CD8-positive, alpha-beta memory T cell (primary cell): ENCODE results near the gene RTL10. TPM values are rescaled to one million over a fixed set of nuclear protein-coding genes. Genes with fewer than 3 reads are reported as not detected.
A peak's percentile ranks its signal among the peaks of the same experiment; 100 is the strongest.

Experiments used
- CTCF ChIA-PET: fragments of 350-600 bp; sonication (Branson Sonifier 250); formaldehyde crosslinking; loops from one replicate; lab custom pipeline; 2021; ENCODE audit warnings: antibody characterized with exemption; lab: Charles Lee
- POLR2A ChIA-PET: fragments of 350-600 bp; sonication (Branson Sonifier 250); formaldehyde crosslinking; loops from one replicate; lab custom pipeline; 2021; ENCODE audit warnings: antibody characterized with exemption; lab: Charles Lee
- DNase-seq, 5 donors: peaks; one replicate each; pipeline versions ENCODE4 v3.0.0 to v3.0.0-alpha.2; 2020 to 2022; ENCODE audit warnings: mixed read lengths in 1 of 5
- H3K27ac ChIP-seq: one replicate; pipeline ENCODE4 v1.7.0; 2013; ENCODE audit warnings: low read depth, mild to moderate bottlenecking, low read length, moderate library complexity
- H3K27me3 ChIP-seq: 2 replicates; pipeline ENCODE4 v1.7.0; 2013; ENCODE audit warnings: low read length, mild to moderate bottlenecking; ENCODE audit not compliant: insufficient read depth, poor library complexity, severe bottlenecking
- H3K36me3 ChIP-seq: 2 replicates; pipeline ENCODE4 v1.7.0; 2013; ENCODE audit warnings: mild to moderate bottlenecking, low read length, moderate library complexity; ENCODE audit not compliant: insufficient read depth
- H3K4me1 ChIP-seq: 2 replicates; pipeline ENCODE4 v1.7.0; 2013; ENCODE audit warnings: mild to moderate bottlenecking, low read length, moderate library complexity; ENCODE audit not compliant: insufficient read depth
- H3K4me3 ChIP-seq: 2 replicates; pipeline ENCODE4 v1.7.0; 2013; ENCODE audit warnings: mild to moderate bottlenecking, low read length
- H3K9me3 ChIP-seq: 2 replicates; pipeline ENCODE4 v1.7.0; 2013; ENCODE audit warnings: mild to moderate bottlenecking, low read length
- H3K27ac Mint-ChIP-seq, 8 donors: one replicate each; pipeline ENCODE4 v1.8.0; 2020 to 2021; ENCODE audit warnings: mixed read lengths in 8 of 8, mild to moderate bottlenecking in 6 of 8, inconsistent platforms in 3 of 8, moderate library complexity in 3 of 8
- H3K27me3 Mint-ChIP-seq, 2 donors: one replicate each; pipeline ENCODE4 v1.8.0; 2020 to 2021; ENCODE audit warnings: mixed read lengths in 2 of 2, mild to moderate bottlenecking in 1 of 2, moderate library complexity in 1 of 2
- H3K36me3 Mint-ChIP-seq, 3 donors: one replicate each; pipeline ENCODE4 v1.8.0; 2020 to 2021; ENCODE audit warnings: mixed read lengths in 3 of 3, inconsistent platforms in 1 of 3, mild to moderate bottlenecking in 1 of 3
- H3K4me1 Mint-ChIP-seq, 3 donors: one replicate each; pipeline ENCODE4 v1.8.0; 2020 to 2021; ENCODE audit warnings: mixed read lengths in 3 of 3, inconsistent platforms in 1 of 3, mild to moderate bottlenecking in 1 of 3
- H3K4me3 Mint-ChIP-seq, 7 donors: one replicate each; pipeline ENCODE4 v1.8.0; 2020 to 2021; ENCODE audit warnings: mixed read lengths in 7 of 7, mild to moderate bottlenecking in 6 of 7, moderate library complexity in 4 of 7, inconsistent platforms in 2 of 7
- H3K9me3 Mint-ChIP-seq, 5 donors: one replicate each; pipeline ENCODE4 v1.8.0; 2020 to 2022; ENCODE audit warnings: mixed read lengths in 5 of 5, mild to moderate bottlenecking in 3 of 5, moderate library complexity in 2 of 5, inconsistent platforms in 1 of 5
- polyA plus RNA-seq: library from polyadenylated mRNA; unstranded; fragments of 300-500 nt; fragmentation: Illumina TruSeq; gene quantifications from one replicate; pipeline ENCODE4 v1.2.3, GENCODE V29; 2021
- total RNA-seq, 2 experiments: library from RNA; stranded (reverse); gene quantifications; one replicate each; pipeline ENCODE4 v1.2.3, GENCODE V29; 2021

RTL10 gene
- total and polyA plus RNA-seq, 3 experiments from 2014 or later, result 10.8 to 23.2 (median 18.1) TPM

DNA sequence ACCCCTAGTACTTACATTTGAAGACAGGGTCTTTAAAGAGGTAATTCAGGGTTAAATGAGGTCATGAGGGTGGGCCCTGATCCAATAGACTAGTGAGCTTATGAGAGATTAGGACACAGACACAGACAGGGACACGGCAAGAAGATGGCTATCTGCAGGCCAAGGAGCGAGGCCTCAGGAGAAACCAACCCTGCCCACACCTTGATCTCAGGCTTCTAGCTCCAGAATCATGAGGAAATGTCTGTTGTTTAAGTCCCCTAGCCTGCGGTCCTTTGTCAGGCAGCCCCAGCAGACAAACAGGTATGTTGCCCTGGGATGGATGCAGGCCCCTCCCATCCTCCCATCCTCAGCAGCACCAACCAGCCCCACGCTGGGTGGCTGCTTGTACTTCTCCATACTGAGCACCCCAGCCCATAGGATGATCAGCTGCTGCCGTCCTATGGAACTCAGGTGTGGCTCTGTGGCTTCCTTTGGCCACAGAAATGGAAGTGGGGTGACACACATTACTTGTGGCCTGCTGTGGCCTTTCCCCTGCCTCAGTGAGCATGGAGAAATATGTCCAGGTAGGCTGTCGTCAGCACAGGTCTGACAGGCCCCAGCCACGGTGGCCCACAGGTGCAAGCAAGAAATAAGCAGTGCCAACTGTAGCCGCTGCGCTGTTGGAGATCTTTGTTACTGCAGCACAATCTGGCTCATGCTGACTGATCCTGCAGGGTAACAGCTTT, 7.9 kb downstream of the RTL10 start:
- Mint-ChIP-seq H3K27ac (no peak overlapping the region), H3K27me3 (no peaks in the 10 kb centered on the region), H3K4me3 (peak overlapping the region in 1 of 7 donors; percentile 42), H3K36me3 (peaks cover 0 to 33% (median 4%) of the 10 kb centered on the region in 3 donors), H3K9me3 (no peaks in the 10 kb centered on the region), H3K4me1 (peaks cover 8 to 39% (median 9%) of the 10 kb centered on the region in 3 donors)
- Histone ChIP-seq H3K9me3 (no peaks in the 10 kb centered on the region), H3K27me3 (no peaks in the 10 kb centered on the region), H3K27ac (no peak overlapping the region), H3K4me3 (no peak overlapping the region), H3K36me3 (peaks cover 24% of the 10 kb centered on the region), H3K4me1 (peaks cover 24% of the 10 kb centered on the region)
- no peak for DNase-seq
- ChIA-PET CTCF (no interaction called here), POLR2A (no interaction called here)

DNA sequence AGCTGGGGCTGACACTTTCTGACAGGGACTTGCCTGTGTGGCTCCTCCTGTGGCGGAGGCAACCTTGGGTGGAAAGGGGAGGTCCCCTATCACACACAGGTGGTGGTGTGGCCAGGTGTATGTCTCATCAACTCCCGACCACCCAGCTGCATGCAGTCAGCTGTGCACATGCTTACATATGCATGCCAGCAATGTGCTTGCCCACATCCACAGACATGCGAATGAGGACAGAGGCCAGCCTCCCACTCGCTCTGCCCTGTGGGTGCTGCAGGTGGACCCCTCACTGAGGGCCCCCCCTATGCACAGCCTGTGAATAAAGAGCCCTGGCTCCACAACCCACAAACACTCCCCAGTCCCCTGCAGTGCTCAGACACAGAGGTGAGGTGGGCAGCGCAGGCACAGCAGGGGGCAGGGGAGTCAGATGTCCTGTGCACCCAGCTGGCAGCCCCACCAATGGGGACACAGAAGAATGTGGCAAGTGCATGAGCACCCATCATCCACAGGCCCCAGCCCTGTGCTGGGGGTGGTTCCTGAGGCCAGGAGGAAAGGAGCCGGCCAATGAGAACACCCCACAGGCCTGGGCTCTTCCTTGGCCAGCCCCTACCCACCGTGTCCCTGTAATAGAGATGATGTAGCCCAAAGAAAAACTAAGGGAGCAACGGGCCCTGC, 9.5 kb downstream of the RTL10 start:
- no peak overlapping the region for H3K4me3 ChIP-seq
- POLR2A ChIA-PET, result no interaction called here
- CTCF ChIA-PET, result no interaction called here
- peaks cover 11% of the 10 kb centered on the region for H3K36me3 ChIP-seq
- DNase-seq, result no peak
- peaks cover 24% of the 10 kb centered on the region for H3K4me1 ChIP-seq
- no peak overlapping the region for H3K27ac ChIP-seq
- Mint-ChIP-seq H3K36me3 (peaks cover 0 to 20% (median 4%) of the 10 kb centered on the region in 3 donors), H3K9me3 (no peaks in the 10 kb centered on the region), H3K4me1 (peaks cover 8 to 39% (median 9%) of the 10 kb centered on the region in 3 donors), H3K4me3 (peak overlapping the region in 1 of 7 donors; percentile 58), H3K27ac (peak overlapping the region in 4 of 8 donors; percentile 38 to 90 (median 68)), H3K27me3 (no peaks in the 10 kb centered on the region)
- no peaks in the 10 kb centered on the region for H3K9me3 ChIP-seq
- H3K27me3 ChIP-seq, result no peaks in the 10 kb centered on the region

- H3K4me1 ChIP-seq, result peaks cover 24% of the 10 kb centered on the region
- H3K9me3 ChIP-seq, result no peaks in the 10 kb centered on the region
- H3K36me3 ChIP-seq, result peaks cover 9% of the 10 kb centered on the region
- H3K27me3 Mint-ChIP-seq, result no peaks in the 10 kb centered on the region
- POLR2A ChIA-PET, result no interaction called here
- peak overlapping the region in 5 of 8 donors; percentile 55 to 90 (median 63) for H3K27ac Mint-ChIP-seq
- peaks cover 0 to 16% (median 4%) of the 10 kb centered on the region in 3 donors for H3K36me3 Mint-ChIP-seq
- CTCF ChIA-PET, result no interaction called here
- peak in 1 of 5 donors; percentile 41 for DNase-seq
- H3K4me1 Mint-ChIP-seq, result peaks cover 8 to 39% (median 9%) of the 10 kb centered on the region in 3 donors
- H3K9me3 Mint-ChIP-seq, result no peaks in the 10 kb centered on the region
- H3K4me3 Mint-ChIP-seq, result peak overlapping the region in 3 of 7 donors; percentile 50 to 81 (median 58)
- no peak overlapping the region for H3K27ac ChIP-seq
- no peaks in the 10 kb centered on the region for H3K27me3 ChIP-seq
- H3K4me3 ChIP-seq, result no peak overlapping the region
These were observed 10.2 kb downstream of the RTL10 start for GRCh38 chr22:19844377-19845053.

- Mint-ChIP-seq H3K9me3 (no peaks in the 10 kb centered on the region), H3K27ac (peak overlapping the region in 3 of 8 donors; percentile 15 to 63 (median 55)), H3K4me3 (peak overlapping the region in 1 of 7 donors; percentile 58), H3K27me3 (no peaks in the 10 kb centered on the region), H3K36me3 (peaks cover 0 to 14% (median 4%) of the 10 kb centered on the region in 3 donors), H3K4me1 (peaks cover 9 to 39% (median 9%) of the 10 kb centered on the region in 3 donors)
- H3K27me3 ChIP-seq, result no peaks in the 10 kb centered on the region
- no peaks in the 10 kb centered on the region for H3K9me3 ChIP-seq
- H3K4me3 ChIP-seq, result no peak overlapping the region
- H3K27ac ChIP-seq, result no peak overlapping the region
- H3K4me1 ChIP-seq, result peaks cover 24% of the 10 kb centered on the region
- POLR2A ChIA-PET, result no interaction called here
- H3K36me3 ChIP-seq, result peaks cover 8% of the 10 kb centered on the region
- CTCF ChIA-PET, result no interaction called here
- peak in 1 of 5 donors; percentile 8 for DNase-seq
These were observed 10.8 kb downstream of the RTL10 start for GRCh38 chr22:19843857-19844376.

DNA sequence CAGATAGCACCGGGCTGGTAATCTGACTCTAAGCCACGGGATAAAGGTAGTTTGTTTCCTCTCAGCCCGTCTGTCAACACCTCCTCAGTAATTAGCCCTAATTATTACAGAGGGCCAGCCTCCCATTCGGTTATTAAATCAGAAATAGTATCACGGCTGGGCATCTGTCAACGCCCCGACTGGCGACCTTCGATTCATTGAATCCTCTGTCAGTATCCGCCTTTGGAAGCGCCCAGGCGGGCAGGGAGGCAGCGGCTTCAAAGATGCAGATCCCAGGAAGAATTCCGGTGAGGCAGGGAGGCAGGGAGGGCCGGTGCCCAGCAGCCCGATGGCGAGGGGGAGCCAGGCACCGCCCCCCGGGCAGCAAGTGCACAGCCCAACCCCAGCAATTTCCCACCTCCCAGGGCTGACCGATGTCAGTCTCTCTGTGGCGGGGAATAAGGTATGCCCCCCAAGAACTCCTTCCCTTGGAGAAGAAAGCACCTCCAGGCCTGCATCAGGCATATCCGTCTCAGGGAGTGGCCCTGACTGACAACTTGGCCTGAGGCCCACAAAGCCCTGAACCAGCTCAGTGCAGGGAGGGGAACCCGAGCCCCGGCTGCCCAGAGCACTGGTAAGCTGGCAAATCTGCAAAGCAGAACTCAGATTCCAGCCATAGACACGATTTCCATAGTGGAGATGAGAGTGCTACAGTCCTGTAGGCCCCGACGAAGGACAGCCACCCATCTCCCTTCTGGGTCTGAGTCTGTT, 11.4 kb downstream of the RTL10 start:
- DNase-seq, result no peak
- H3K36me3 Mint-ChIP-seq, result peaks cover 0 to 12% (median 4%) of the 10 kb centered on the region in 3 donors
- H3K4me1 Mint-ChIP-seq, result peaks cover 9 to 39% (median 13%) of the 10 kb centered on the region in 3 donors
- Histone ChIP-seq H3K27ac (no peak overlapping the region), H3K4me3 (no peak overlapping the region), H3K9me3 (no peaks in the 10 kb centered on the region), H3K27me3 (no peaks in the 10 kb centered on the region), H3K4me1 (peaks cover 24% of the 10 kb centered on the region), H3K36me3 (peaks cover 5% of the 10 kb centered on the region)
- H3K27ac Mint-ChIP-seq, result peak overlapping the region in 1 of 8 donors; percentile 41
- ChIA-PET POLR2A (no interaction called here), CTCF (no interaction called here)
- no peaks in the 10 kb centered on the region for H3K27me3 Mint-ChIP-seq
- H3K4me3 Mint-ChIP-seq, result no peak overlapping the region
- no peaks in the 10 kb centered on the region for H3K9me3 Mint-ChIP-seq

DNA sequence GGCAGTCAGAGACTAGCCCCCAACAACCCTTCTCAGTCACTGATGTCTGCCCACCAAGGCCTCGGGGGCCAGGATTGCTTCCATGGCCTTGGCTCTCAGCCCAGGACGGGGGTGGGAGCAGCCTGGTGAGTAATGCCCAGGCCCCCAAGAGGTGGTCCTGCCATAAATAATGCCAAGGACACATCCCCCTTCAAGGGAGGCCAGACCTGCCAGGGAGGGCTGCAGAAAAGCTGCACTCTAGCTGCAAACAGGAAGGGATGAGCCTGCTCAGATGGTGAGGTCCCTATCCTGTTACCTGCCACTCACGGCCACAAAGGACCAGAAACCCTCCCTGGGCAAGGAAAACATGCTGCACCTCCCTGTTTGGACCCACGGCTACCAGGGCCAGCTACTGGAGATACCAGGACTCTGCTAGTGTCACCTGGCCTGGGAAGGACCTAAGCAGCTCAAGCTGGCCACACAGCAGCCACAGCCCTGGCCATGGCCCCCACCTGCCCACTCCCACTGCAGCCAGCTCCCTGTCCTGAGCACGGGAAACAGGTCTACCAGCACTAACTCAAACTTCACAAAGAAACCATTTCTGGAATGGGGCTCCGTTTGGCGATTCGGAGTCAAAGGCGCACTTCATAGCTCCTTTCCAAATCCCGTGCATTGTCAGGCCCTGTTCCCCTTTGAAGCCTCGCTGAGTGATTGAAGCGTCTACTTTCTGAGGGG, 12.1 kb downstream of the RTL10 start:
- no peaks in the 10 kb centered on the region for H3K27me3 ChIP-seq
- peaks cover 3% of the 10 kb centered on the region for H3K36me3 ChIP-seq
- Mint-ChIP-seq H3K4me3 (no peak overlapping the region), H3K27ac (peak overlapping the region in 1 of 8 donors; percentile 33), H3K4me1 (peaks cover 6 to 39% (median 16%) of the 10 kb centered on the region in 3 donors), H3K27me3 (no peaks in the 10 kb centered on the region), H3K36me3 (peaks cover 0 to 7% (median 2%) of the 10 kb centered on the region in 3 donors), H3K9me3 (no peaks in the 10 kb centered on the region)
- POLR2A ChIA-PET, result no interaction called here
- H3K9me3 ChIP-seq, result no peaks in the 10 kb centered on the region
- no peak for DNase-seq
- H3K4me3 ChIP-seq, result no peak overlapping the region
- CTCF ChIA-PET, result no interaction called here
- no peak overlapping the region for H3K27ac ChIP-seq
- peaks cover 24% of the 10 kb centered on the region for H3K4me1 ChIP-seq
